Adrenal gland (tissue), 12 donors: Measurements from ENCODE around the gene CPLANE2. TPM values are rescaled to one million over a fixed set of nuclear protein-coding genes. Genes with fewer than 3 reads are reported as not detected.

Experiments
- DNase-seq, 7 donors: peaks; one replicate each; pipeline ENCODE4 v3.0.0-alpha.2; 2019 to 2020
- H3K27ac ChIP-seq, 5 donors: fragments of 200-600 bp; sonication (generic) in 4 of 5; 1 replicate in 3 of 5; 2 replicates in 2 of 5; pipeline versions ENCODE4 v1.5.1 to v1.8.0; 2016 to 2020; ENCODE audit warnings: mild to moderate bottlenecking in 1 of 5
- H3K27me3 ChIP-seq: fragments of 200-600 bp; 2 replicates; pipeline ENCODE4 v1.8.0; 2021
- H3K36me3 ChIP-seq, 2 donors: fragments of 200-600 bp; replicated peaks in 1 of 2; 1 replicate in 1 of 2; 2 replicates in 1 of 2; pipeline versions ENCODE4 v1.5.1 to v1.8.0; 2018 to 2022
- H3K4me1 ChIP-seq, 2 donors: fragments of 200-600 bp; replicated peaks in 1 of 2; 1 replicate in 1 of 2; 2 replicates in 1 of 2; pipeline versions ENCODE4 v1.5.1 to v1.8.0; 2018 to 2021
- H3K4me3 ChIP-seq, 4 donors: fragments of 200-600 bp; sonication (generic) in 3 of 4; one replicate each; pipeline ENCODE4 v1.5.1; 2016 to 2018
- H3K9me3 ChIP-seq, 3 donors: fragments of 200-600 bp; sonication (generic) in 1 of 3; replicated peaks in 1 of 3; 1 replicate in 2 of 3; 2 replicates in 1 of 3; pipeline versions ENCODE4 v1.5.1 to v1.8.0; 2016 to 2021
- CTCF ChIP-seq, 6 experiments: fragments of 450-650 bp in 4 of 6; fragments of 200-600 bp in 2 of 6; sonication (generic) in 1 of 6; IDR thresholded peaks; 1 replicate in 5 of 6; 2 replicates in 1 of 6; pipeline versions ENCODE4 v1.5.1 to v1.8.0; 2016 to 2021; ENCODE audit warnings: antibody characterized with exemption in 6 of 6, mild to moderate bottlenecking in 2 of 6, moderate library complexity in 1 of 6
- POLR2A ChIP-seq, 2 donors: fragments of 450-650 bp; IDR thresholded peaks; one replicate each; pipeline ENCODE4 v1.6.1; 2017; ENCODE audit warnings: antibody characterized with exemption in 2 of 2, mild to moderate bottlenecking in 2 of 2, moderate library complexity in 1 of 2
- WGBS, 4 donors: extraction: QIAGEN DNeasy Blood & Tissue Kit in 2 of 4; methylation state at CpG; one replicate each; pipeline versions ENCODE4 v1.1.5 to v1.1.7; 2013 to 2017; 5-methylcytosine and 5-hydroxymethylcytosine counted together
- intact Hi-C, 2 donors: fragments of 100-400 bp; cut with DNase I; formaldehyde crosslinking; loops; one replicate each; pipeline versions ENCODE4 v1.14.1 to v1.15.0; 2022 to 2023
- polyA plus RNA-seq, 3 donors: library from polyadenylated mRNA; stranded (reverse); fragments of 200-250 nt in 2 of 3; fragments of 350-450 nt in 1 of 3; fragmentation: Illumina TruSeq in 1 of 3; extraction: RNeasy Lipid Tissue Mini Kit (QIAGEN cat#74804) in 1 of 3; gene quantifications; one replicate each; pipeline ENCODE4 v1.2.3, GENCODE V29; 2013 to 2014
- total RNA-seq, 9 donors: library from RNA; depleted of rRNA in 4 of 9; stranded (reverse); fragments of >200 nt in 4 of 9; fragments of 120-200 nt in 1 of 9; fragmentation: NEBNext Ultra II Directional in 1 of 9; extraction: Animal tissue kit (Norgen Biotek cat#: 25700) in 1 of 9; gene quantifications; one replicate each; pipeline versions ENCODE4 v1.1.0 to v1.2.4, GENCODE V29; 2013 to 2023
- donor health status: healthy with polysubstance abuse.
- donor health status: Bipolar disorder and iron deficiency.
- donor health status: DM: yes; HTN: yes; CAD: no.
- donor health status: DM: no; HTN: no; CAD: no.
- donor health status: DM: no; HTN: no; CAD: no.
- donor health status: DM: yes; HTN: yes; CAD: no.

The CPLANE2 gene
- total and polyA plus RNA-seq, 12 donors, result 2.8 to 21.3 (median 11.5) TPM

- H3K9me3 ChIP-seq, result no peaks in the 10 kb centered on the region
- H3K27me3 ChIP-seq, result no peaks in the 10 kb centered on the region
- TF ChIP-seq POLR2A (IDR thresholded peaks at IDR 0.05), result no peak
- no peak for TF ChIP-seq CTCF (IDR thresholded peaks at IDR 0.05)
- no peaks in the 10 kb centered on the region for H3K36me3 ChIP-seq
- no peak within 1 kb of the TSS for H3K27ac ChIP-seq
- 35 to 55% (median 43%) methylated on average over 3 to 14 of the region's 14 CpGs for WGBS, 4 donors
- DNase-seq, result no peak
- intact Hi-C loops, result no loop called here
- peaks cover 16 to 30% of the 10 kb centered on the region in 2 donors for H3K4me1 ChIP-seq
- H3K4me3 ChIP-seq, result no peak within 1 kb of the TSS
Measured at GRCh38 chr1:16212251-16212961, 24.6 kb downstream of the CPLANE2 start, which contains the start of gene ARHGEF19. Gene ARHGEF19, minus strand, starts transcription at chr1:16212652. Its CDS starts 3,598 bp downstream, at chr1:16209054.

GRCh38 chr1:16211824-16212223, 25.2 kb downstream of the CPLANE2 start:
- TF ChIP-seq CTCF (IDR thresholded peaks at IDR 0.05) (no peak), POLR2A (IDR thresholded peaks at IDR 0.05) (no peak)
- intact Hi-C loops, result no loop called here
- Histone ChIP-seq H3K4me3 (no peak overlapping the region), H3K27ac (no peak overlapping the region), H3K27me3 (no peaks in the 10 kb centered on the region), H3K9me3 (no peaks in the 10 kb centered on the region), H3K36me3 (no peaks in the 10 kb centered on the region), H3K4me1 (peaks cover 15 to 29% of the 10 kb centered on the region in 2 donors)
- 68 to 96% (median 91%) methylated on average over 5 to 6 of the region's 6 CpGs for WGBS, 4 donors
- DNase-seq, result no peak

- Histone ChIP-seq H3K27me3 (no peaks in the 10 kb centered on the region), H3K9me3 (no peaks in the 10 kb centered on the region), H3K4me3 (no peak overlapping the region), H3K36me3 (no peaks in the 10 kb centered on the region), H3K4me1 (peaks cover 16 to 25% of the 10 kb centered on the region in 2 donors), H3K27ac (no peak overlapping the region)
- intact Hi-C loops, result no loop called here
- 84 to 94% (median 90%) methylated on average over 4 of the region's 4 CpGs for WGBS, 4 donors
- TF ChIP-seq CTCF (IDR thresholded peaks at IDR 0.05) (no peak), POLR2A (IDR thresholded peaks at IDR 0.05) (no peak)
- no peak for DNase-seq
Measured at GRCh38 chr1:16210581-16210980, 26.4 kb downstream of the CPLANE2 start.

GRCh38 chr1:16209847-16210407, 27.1 kb downstream of the CPLANE2 start:
- Histone ChIP-seq H3K9me3 (no peaks in the 10 kb centered on the region), H3K27ac (peak overlapping the region in 2 of 5 donors; percentile 90 to 98), H3K27me3 (no peaks in the 10 kb centered on the region), H3K4me3 (no peak overlapping the region), H3K4me1 (peaks cover 16 to 25% of the 10 kb centered on the region in 2 donors), H3K36me3 (no peaks in the 10 kb centered on the region)
- intact Hi-C loops, result no loop called here
- WGBS, 4 donors, result 79 to 95% (median 82%) methylated on average over 2 to 11 of the region's 11 CpGs
- no peak for DNase-seq
- TF ChIP-seq POLR2A (IDR thresholded peaks at IDR 0.05) (no peak), CTCF (IDR thresholded peaks at IDR 0.05) (no peak)
